GM19397 (cell line): ENCODE measurements around the gene ZNF532.
"Not testable (repeated sequence)": the region's sequence is repeated elsewhere in the genome, so short reads cannot be mapped to it uniquely, and the experiment has no call there.

Experiments
- ATAC-seq: cut with Tn5 transposase; IDR thresholded peaks from one replicate; pipeline ENCODE4 v1.9.1; 2021; ENCODE audit warnings: mild to moderate bottlenecking, moderate library complexity; ENCODE audit not compliant: unreplicated experiment

ZNF532 gene

DNA sequence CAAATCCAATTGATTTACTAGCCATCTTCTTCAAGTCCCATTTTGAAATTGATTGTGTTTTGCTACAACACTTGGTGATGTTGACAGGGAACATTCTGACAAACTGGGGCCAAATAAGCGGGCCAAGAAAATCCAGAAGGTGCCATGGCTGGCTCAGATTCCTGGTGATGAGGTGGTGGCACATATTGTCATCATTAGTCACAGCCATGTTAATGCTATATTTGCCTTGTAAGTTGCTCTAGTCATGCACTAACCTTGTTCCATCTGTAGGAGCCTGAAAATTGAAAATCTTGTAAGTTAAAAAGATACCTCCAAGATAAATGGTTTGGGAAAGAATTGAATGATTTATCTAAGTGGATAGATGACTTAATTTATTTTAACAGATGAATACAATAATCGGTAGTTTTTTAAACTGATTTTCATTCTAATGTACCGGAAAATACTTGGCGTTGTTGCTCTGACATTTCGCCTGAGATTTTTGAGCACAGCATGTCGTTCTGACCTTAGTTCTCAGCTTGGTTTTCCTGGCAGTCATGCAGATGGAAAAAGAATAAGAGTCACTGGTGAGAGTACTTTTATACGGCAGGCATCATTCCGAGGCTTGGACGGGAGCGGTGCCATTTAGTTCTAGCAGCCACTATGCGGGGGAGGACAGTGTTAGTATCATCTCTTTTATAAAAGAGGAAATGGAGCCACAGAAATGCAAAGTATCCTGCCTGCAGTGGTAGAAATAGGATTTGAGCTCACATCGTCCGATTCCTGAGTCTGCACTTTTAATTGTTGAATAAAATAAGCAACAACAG is 133.9 kb downstream of the ZNF532 start:
- ATAC-seq, result no peak

DNA sequence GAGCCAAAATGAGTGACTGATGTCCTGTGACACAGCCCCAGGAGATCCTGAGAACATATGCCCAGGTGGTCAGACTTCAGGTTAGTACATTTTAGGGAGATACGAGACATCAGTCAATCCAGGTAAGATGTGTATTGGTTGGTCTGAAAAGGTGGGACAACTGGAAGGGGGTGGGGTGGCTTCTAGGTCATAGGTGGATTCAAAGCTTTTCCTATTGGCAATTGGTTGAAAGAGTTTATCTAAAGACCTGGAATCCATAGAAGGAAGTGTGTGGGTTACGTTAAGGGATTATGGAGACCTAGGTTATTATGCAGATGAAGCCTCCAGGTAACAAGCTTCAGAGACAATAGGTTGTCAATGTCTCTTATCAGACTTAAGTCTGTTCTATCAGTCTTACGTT is 136.5 kb downstream of the ZNF532 start:
- no peak for ATAC-seq

DNA sequence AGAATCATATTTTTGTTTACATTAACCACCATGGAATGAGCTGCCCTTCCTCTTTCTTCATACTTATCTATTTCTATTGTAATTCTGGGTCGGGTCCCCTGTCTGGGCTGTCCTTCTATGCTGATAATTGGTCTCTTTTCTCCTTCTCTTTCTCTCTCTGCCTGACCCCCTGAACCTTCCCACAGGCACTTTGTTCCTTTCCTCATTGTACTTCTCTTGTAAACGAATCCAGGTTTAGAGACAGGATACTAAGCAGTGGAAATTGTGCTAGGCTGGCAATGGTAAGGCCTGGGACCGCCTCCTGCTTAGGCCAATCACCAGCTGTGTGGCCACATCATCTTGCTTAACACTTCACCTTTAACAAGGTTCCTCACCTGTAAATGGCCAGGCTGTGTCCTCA is 137.0 kb downstream of the ZNF532 start:
- no peak for ATAC-seq

DNA sequence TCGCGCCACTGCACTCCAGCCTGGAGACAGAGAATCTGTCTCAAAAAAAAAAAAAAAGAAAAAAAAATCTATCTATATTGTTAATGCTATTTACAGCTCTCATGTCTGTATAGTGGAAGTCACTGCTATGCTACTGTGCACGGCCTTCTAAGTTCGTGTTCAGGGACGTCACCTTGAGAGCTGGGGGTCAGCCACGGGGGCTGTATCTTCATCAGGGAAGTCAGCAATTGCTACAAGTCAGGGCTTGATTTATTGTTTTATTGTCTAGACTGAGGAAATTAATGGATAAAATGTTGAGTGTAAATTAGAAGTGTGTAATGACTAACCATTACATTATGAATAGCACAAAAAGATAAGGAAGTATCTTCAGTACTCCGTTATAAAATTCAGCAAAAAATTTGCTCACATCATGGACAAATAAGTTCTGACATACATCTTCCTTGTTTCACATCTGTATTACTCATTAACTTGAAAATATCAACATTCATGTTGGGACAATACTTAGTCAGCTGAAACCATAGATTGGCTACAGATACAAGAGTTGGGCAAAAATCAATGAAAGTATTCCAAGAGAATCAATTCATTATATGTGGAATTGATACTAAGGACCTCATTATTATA is 138.4 kb downstream of the ZNF532 start:
- no peak for ATAC-seq

DNA sequence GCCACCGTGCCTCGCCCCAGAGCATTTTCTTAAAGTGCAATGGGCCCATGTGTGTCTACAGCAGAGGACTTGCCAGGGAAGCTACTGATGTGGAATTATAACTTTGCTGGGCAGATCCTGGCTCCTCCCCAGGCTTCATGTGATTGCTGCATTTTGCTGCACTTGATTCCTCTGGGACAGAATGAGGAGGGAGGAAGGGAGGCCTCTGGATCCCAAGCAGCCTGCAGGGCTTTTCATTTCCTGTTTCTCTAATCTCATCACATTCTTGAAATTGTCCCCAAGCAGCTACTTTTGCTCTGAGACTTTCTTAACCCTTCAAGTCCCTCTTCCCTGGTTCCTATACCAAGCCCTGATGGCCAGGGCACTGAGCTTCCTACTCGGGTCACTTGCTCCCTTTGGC is 140.6 kb downstream of the ZNF532 start:
- ATAC-seq, result no peak

DNA sequence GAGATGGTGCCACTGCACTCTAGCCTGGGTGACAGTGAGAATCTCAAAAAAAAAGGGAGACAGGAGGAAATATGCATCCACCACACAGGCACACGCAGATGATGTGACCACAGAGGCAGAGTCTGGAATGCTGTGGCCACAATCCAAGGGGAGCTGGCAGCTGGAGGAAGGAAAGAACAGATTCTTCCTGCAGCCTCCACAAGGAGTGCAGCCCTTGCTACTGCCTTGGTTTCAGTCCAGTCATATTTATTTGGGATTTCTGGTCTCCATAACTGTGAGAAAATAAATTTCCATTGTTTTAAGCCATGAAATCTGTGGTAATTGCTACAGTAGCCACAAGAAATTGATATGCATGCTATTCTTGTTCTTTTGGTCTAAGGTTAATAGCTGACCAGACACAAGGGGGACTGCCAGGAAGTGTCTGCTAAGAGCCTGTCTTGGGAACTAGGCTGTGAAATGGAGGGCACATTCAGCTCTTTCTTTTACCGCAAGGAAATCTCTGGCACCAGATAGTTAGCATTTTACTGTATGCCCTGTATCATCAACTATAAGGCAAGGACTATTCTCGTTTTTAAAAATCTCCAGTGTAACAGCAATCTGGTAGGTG is 141.9 kb downstream of the ZNF532 start:
- no peak for ATAC-seq

DNA sequence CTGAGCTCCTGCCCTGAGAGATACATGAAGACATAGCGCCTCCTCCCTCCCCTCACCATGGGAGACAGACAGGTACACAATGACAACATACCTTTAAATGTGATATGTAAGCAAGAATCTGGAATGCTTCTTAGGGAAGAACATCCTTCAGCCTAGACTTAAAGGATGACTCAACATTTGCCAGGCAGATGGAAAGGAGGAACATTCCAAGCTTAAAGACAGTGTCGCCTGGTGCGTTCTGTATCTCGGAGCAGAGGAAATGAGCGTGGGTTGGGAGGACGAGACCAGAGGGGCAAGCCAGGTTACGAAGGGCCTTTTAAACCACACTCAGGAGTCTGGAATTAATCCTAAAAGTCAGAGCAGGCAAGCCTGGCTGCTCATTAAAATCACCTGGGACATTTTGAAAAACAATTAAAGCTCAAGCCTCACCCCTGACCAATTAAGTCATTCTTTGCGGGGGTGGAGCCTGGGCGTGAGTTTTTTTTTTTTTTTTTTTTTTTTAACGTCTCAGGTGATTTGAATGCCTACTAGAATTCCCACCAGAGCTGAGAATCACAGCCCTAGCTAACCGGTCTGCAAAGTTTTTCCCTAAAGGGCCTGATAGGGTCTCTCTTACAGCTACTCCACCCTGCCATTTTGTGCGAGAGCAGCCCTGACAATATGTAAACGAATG is 143.8 kb downstream of the ZNF532 start:
- no peak for ATAC-seq

DNA sequence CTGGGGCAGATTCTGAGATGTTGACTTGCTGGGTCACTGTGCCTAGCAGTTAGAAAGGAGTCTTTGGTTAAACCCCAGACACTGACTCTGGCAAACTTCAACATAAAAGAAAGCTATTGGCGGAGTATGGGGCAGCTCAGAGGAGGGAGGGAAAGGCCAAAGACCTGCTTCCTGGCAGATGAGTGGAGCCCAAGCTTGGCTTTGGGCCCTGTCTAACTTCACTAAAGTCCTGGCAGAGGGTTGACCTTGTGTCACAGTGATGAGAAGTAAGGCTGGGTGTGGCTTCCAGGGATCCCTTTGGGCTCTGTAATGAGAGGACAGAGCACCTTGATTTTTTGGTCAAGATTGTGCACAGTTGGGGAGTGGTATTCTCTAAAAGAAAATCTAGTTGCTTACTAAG is 145.2 kb downstream of the ZNF532 start:
- ATAC-seq, result no peak

DNA sequence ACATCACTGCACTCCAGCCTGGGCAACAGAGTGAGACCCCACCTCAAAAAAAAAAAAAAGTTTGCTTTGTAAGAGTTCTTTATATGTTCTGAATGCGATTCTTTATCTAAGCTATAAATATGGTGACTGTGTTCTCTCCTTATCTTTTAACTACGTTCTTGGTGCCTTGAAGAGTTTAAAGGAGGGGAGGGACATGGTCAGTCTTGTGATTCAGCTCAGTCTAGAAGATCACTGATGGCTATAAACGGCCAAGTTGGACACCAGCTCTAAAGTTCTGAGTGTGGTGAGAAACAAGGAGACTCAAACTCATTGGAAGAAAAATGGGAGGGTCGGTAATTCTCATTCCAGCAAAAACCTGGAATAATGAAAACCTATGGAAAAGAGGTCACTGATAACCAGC is 146.6 kb downstream of the ZNF532 start:
- ATAC-seq, result no peak

DNA sequence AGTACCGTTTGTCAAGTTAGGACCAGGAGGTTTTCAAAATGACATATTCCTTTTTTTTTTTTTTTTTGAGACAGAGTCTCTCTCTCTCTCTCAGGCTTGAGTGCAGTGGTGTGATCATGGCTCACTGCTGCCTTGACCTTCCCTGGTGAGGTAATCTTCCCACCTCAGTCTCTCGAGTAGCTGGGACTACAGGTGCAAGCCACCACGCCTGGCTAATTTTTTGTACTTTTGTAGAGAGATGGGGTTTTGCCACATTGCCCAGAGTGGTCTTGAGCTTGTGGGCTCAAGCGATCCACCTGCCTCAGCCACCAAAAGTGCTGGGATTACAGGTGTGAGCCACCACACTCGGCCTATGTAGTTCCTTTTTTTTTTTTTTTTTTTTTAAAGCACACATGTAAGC is 147.1 kb downstream of the ZNF532 start:
- no peak for ATAC-seq

DNA sequence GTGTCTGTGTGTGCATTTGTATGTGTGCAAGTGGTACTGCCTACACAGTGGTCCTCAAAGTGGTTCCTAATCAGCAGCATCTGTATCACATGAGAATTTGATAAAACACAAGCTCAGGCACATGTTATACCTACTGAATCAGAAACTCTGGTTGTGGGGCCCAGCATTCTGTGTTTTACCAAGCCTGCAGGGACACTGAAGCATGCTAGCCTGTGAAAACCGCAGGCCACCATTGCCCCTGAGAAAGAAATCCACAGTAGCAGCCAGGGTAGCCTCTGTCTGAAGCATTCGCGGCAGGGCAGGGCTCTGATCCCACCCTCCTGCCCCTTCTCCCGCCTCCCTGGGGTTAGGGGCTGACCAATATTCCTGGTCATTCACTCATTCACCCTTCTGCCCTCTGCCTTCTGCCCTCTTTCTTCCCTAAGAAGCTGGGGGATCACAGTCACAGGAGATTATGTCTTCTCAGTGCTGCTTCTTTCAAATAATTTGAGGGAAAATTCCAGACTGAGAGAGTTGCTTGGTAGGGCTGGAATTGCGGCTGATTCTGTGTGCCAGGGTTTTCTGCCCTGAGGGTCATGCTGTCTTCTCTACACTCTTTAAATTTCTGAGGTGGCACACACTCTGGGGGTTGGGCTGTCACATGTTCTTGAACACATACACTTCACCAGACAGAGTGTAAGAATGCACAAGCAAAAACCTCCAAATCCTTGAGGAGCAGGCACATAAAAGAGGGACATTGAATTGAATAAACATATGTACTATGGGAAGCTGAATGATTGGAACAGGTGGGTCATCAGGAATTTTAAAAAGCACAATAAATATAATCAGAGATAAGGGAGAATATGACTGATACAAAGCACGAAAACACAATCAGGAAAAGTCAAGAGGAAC is 148.4 kb downstream of the ZNF532 start:
- no peak for ATAC-seq

DNA sequence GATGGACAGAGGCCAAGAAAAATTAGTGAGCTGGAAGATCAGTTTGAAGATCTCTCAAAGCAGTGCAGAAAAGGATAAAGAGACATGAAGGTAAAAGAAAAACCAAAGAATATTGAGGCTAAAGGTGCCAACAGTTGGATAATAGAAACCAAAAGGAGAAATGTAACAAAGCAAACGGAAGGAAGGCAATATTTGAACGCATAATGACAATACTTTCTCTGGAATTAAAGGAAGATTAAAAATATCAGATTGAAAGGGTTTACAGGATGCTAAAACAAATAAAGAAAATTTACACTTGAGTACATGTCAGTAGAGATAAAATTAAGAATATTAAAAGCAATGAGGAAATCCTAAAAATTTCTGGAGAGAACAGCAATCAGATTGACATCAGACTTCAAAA is 149.1 kb downstream of the ZNF532 start:
- ATAC-seq, result no peak

DNA sequence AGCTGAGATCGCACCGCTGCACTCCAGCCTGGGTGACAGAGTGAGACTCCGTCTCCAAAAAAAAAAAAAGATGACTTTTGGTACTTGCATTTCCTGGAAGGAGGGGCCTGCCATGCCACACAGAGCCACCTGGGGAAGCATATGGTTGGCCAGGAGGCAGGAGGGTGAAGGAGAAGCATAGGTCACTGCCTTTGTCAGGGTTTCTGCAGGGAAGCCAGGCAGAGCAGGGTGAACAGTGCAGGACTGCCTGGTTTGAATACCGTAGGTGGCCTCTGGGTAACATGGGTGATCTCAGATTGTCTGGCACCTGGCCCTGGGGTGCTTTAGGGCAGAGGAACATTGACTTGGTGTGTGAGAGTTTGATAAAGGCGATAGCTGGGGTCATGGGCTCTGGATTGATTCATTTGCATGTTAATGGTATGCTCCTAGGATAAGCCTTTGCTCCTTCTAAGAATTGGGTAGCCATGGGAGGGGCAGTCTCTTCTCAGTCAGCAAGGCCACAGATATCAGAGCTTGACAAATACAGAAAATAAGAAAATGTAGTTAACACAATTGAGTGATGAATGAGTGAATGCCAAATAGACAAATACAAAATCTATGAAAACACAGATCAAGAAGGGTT is 151.0 kb downstream of the ZNF532 start:
- no peak for ATAC-seq

DNA sequence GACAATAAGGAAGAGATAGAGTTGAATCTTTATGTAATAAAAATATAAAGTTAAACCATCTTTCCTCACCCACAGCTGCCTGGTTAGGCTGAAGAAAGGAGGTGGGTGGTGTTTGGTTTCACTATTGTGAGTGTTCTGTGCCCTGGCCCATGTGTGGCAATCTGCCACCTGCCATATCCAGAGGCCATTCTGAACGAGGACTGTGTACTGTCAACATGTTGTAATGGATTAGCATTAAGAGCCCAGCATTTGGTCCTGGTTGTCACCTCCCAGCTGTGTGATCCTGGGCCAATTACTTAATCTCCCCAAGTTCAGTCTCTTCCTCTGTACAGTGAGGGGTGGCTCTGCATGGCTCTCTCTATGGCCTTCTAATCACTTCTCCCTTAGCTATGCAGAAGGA is 156.8 kb downstream of the ZNF532 start:
- no peak for ATAC-seq

DNA sequence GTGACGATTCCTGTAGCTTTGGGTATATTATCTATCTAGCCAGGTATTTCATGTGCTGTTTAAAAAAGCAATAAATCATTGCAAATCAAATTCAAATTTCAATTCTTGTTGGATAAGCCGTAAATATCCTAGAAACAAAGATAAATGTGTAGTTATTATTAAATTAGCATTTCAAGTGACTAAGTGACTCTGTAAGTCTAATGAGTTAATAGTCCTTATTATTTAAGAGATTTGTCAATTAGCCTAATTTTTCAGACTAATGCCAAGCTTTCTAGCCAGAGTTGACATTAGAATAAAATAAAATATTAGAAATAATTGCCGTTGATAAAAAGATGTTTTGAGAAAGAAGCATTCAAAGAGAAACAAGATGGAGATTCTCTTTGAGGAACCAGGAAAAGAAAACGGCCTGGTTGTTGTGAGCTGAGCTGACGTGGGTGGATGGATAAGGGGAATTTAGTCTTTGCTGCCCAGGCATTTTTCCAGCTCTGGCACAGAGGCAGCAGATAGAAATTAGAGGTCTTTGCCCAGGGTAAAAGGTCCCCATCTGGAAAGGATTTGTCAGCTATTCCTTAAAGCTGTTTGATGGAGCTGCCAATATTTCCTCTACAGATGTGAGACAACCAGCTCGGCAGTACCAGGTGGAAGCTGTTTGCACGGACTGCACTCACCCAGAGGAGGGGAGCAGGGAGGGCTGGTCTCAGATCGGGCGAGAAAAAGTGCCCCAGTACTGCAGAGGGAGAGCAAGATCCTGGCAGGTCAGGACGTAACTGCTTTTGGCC is 157.7 kb downstream of the ZNF532 start:
- no peak for ATAC-seq

DNA sequence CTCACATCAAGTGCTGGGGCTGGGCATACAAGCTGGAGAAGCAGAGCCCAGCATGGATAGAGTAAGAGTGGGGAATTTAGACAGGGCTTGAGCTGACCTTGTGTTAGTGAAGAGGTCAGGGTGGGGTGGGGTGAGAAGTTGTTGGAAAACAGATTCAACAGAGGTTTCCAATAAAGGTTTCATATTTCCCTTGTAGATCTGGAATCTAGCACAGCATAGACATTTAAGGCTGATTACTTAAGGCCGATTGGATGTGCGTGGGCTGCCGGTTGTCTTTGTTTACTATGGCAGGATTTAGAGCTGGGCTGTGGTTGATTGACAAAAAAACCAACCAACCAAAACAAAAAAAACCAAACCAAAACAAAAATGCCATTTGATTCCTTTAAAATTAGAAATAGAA is 160.2 kb downstream of the ZNF532 start:
- ATAC-seq, result no peak

DNA sequence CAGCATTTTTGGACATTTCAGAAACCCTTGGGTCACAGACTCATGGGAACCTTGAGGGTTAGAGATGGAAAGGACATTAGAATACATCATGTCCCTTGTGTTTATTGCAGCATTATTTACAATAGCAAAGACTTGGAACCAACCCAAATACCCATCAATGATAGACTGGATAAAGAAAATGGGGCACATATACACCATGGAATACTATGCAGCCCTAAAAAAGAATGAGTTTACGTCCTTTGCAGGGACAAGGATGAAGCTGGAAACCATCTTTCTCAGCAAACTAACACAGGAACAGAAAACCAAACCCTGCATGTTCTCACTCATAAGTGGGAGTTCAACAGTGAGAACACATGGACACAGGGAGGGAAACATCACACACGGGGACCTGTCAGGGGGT is 160.9 kb downstream of the ZNF532 start:
- not testable (repeated sequence) for ATAC-seq

DNA sequence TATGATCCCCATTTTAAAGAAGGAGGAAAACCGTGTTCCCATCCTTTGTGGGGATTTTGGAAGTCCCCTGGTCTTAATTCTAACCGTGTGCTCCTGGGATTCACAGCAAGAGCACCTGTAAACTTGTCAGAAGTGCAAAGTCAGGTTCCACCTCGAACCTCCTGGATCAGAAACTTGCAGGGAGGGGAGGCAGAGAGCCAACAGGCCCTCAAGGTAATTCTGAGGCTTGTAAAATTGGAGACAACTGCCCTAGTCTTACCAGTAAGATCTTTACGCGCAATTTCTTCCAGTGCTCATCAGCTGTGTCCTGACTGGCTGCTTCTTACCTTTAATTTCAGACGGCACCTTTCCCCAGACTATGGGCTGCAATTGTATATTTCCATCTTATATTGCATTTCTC is 161.7 kb downstream of the ZNF532 start:
- ATAC-seq, result no peak

DNA sequence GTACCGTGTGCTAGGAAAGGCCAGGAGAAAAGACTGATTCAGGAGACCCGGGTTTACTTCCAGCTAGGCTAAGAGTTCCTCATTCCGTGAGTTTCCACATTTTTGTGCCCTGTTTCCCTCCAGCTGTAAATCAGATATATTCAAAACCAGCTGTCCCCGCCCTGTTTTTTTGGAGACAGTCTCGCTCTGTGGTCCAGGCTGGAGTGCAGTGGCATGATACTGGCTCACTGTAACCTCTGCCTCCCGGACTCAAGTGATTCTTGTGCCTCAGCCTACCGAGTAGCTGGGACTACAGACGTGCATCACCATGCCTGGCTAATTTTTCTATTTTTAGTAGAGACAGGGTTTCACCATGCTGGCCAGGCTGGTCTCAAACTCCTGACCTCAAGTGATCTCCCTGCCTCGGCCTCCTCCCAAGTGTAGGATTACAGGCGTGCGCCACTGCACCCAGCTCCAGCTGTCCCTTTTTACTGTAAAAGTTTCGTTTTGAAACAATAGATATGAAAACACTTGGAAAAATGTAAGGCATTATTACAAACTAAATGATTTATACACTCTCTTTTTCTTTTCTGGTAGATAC is 162.2 kb downstream of the ZNF532 start:
- ATAC-seq, result no peak
